Measurements from ENCODE around the gene MTHFS. TPM values are rescaled to one million over a fixed set of nuclear protein-coding genes. Genes with fewer than 3 reads are reported as not detected.
"Not testable (repeated sequence)": the region's sequence is repeated elsewhere in the genome, so short reads cannot be mapped to it uniquely, and the experiment has no call there.

The MTHFS gene
- total and polyA plus RNA-seq, 8 donors = 20.6 to 40.1 (median 24.7) TPM

- H3K9me3 ChIP-seq = no peaks in the 10 kb centered on the region
- no peak for DNase-seq
- intact Hi-C loops (cut with DNase I) = no loop called here
- no peak overlapping the region for H3K4me3 ChIP-seq
- no peak overlapping the region for H3K27ac ChIP-seq
- H3K27me3 ChIP-seq = peaks cover 0 to 6% of the 10 kb centered on the region in 2 donors
- TF ChIP-seq, protein P1, sequence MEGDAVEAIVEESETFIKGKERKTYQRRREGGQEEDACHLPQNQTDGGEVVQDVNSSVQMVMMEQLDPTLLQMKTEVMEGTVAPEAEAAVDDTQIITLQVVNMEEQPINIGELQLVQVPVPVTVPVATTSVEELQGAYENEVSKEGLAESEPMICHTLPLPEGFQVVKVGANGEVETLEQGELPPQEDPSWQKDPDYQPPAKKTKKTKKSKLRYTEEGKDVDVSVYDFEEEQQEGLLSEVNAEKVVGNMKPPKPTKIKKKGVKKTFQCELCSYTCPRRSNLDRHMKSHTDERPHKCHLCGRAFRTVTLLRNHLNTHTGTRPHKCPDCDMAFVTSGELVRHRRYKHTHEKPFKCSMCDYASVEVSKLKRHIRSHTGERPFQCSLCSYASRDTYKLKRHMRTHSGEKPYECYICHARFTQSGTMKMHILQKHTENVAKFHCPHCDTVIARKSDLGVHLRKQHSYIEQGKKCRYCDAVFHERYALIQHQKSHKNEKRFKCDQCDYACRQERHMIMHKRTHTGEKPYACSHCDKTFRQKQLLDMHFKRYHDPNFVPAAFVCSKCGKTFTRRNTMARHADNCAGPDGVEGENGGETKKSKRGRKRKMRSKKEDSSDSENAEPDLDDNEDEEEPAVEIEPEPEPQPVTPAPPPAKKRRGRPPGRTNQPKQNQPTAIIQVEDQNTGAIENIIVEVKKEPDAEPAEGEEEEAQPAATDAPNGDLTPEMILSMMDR (IDR thresholded peaks at IDR 0.05) = no peak
- H3K36me3 ChIP-seq = no peaks in the 10 kb centered on the region
- H3K4me1 ChIP-seq = no peaks in the 10 kb centered on the region
- ATAC-seq = no peak
These were observed 42.6 kb upstream of the MTHFS start for GRCh38 chr15:79939399-79939798.

DNA sequence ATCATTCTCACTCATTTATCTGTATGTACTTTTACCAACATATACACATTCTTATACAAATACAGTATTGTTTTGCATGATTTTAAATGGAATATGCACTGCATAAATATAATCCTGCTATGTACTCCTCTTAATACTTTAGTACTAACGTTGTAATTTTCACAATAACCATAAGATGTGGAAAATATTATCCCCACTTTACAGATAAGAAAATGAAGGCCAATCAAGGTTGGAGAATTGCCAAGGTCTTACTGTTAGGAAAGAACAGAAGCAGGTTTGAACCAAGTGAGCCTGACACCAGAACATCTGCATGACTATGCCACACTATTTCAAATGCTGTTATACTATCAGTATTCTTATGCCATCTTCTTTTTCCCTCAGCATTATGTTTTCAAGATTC is 41.3 kb upstream of the MTHFS start:
- no peak for ATAC-seq

DNA sequence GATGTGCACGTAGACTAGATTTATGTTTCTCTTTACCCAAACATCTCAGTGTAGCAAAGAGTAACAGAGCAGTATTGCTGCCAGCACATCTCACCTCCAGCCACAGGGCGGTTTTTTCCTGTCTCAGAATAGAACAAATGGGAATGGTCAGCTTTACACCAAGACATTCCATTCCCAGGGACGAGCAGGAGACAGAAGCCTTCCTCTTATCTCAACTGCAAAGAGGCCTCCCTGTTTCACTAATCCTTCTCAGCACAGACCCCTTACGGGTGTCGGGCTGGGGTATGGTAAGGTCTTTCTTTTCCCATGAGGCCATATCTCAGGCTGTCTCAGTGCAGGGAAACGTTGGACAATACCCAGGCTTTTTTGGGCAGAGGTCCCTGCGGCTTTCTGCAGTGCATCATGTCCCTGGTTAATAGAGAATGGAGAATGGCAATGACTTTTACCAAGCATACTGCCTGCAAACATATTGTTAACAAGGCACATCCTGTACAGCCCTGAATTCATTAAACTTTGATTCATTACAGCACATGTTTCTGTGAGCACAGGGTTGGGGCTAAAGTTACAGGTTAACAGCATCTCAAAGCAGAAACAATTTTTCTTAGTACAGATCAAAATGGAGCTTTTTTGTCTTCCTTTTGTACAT is 38.9 kb upstream of the MTHFS start:
- H3K4me3 ChIP-seq; DNase-seq; intact Hi-C loops (cut with DNase I); H3K4me1 ChIP-seq; H3K27me3 ChIP-seq; H3K36me3 ChIP-seq; H3K9me3 ChIP-seq; H3K27ac ChIP-seq; ATAC-seq: not testable (repeated sequence)

More for the DNA sequence above, 41.3 kb upstream of the MTHFS start:
- Histone ChIP-seq H3K27me3 (peaks cover 0 to 6% of the 10 kb centered on the region in 2 donors), H3K36me3 (no peaks in the 10 kb centered on the region), H3K9me3 (no peaks in the 10 kb centered on the region), H3K4me3 (no peak overlapping the region), H3K27ac (no peak overlapping the region), H3K4me1 (no peaks in the 10 kb centered on the region)
- TF ChIP-seq, protein P1 (IDR thresholded peaks at IDR 0.05) = no peak
- DNase-seq = no peak
- intact Hi-C loops (cut with DNase I) = no loop called here

- no peak for ATAC-seq
- intact Hi-C loops (cut with DNase I) = no loop called here
- Histone ChIP-seq H3K36me3 (no peaks in the 10 kb centered on the region), H3K9me3 (no peaks in the 10 kb centered on the region), H3K27ac (no peak overlapping the region), H3K4me1 (peaks cover 0 to 7% of the 10 kb centered on the region in 2 donors), H3K4me3 (no peak overlapping the region), H3K27me3 (peaks cover 0 to 6% of the 10 kb centered on the region in 2 donors)
- DNase-seq = no peak
- TF ChIP-seq, protein P1 (IDR thresholded peaks at IDR 0.05) = no peak
These were observed 36.4 kb upstream of the MTHFS start for GRCh38 chr15:79933231-79933630.

- Histone ChIP-seq H3K27ac (no peak overlapping the region), H3K9me3 (no peaks in the 10 kb centered on the region), H3K4me1 (peaks cover 0 to 7% of the 10 kb centered on the region in 2 donors), H3K4me3 (no peak overlapping the region), H3K36me3 (no peaks in the 10 kb centered on the region), H3K27me3 (peaks cover 0 to 6% of the 10 kb centered on the region in 2 donors)
- DNase-seq (no peak), ATAC-seq (peak; percentile 27)
- TF ChIP-seq, protein P1 (IDR thresholded peaks at IDR 0.05) = no peak
- intact Hi-C loops (cut with DNase I) = no loop called here
These were observed 35.6 kb upstream of the MTHFS start for GRCh38 chr15:79932447-79932846.

DNA sequence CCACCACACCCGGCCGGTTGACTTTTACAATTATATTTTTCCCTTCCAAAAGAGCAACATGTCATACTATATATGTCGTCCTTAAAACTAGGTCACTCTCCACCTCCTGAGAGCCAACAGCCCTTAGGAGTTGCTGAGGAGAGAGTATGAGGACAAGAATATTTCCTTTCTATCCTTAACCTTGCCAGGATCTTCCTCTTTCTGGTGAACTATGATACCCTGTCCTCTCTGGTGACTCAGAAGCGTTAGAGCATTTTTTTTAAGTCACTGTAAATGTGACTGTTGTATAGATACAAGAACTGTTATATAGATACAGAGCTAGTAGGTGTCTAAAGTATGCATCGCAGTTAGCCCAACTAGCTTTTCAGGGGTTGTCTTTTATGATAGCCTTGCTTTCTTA is 33.7 kb upstream of the MTHFS start:
- Histone ChIP-seq H3K4me3 (no peak overlapping the region), H3K9me3 (no peaks in the 10 kb centered on the region), H3K4me1 (peaks cover 0 to 7% of the 10 kb centered on the region in 2 donors), H3K27ac (no peak overlapping the region), H3K36me3 (no peaks in the 10 kb centered on the region), H3K27me3 (peaks cover 0 to 5% of the 10 kb centered on the region in 2 donors)
- ATAC-seq (no peak), DNase-seq (no peak)
- intact Hi-C loops (cut with DNase I) = no loop called here
- TF ChIP-seq, protein P1 (IDR thresholded peaks at IDR 0.05) = no peak

Data from left lung (tissue), 10 donors.